WTC11 (cell line): ENCODE data around the gene AK8. TPM values are rescaled to one million over a fixed set of nuclear protein-coding genes. Genes with fewer than 3 reads are reported as not detected.

Source experiments
- ATAC-seq: fragments of 200-7000 bp; cut with Tn5 transposase; 2 replicates; pipeline ENCODE4 v1.10.0; 2021; ENCODE audit warnings: mild to moderate bottlenecking, moderate library complexity
- CTCF ChIA-PET: fragments of 300-600 bp; sonication (Branson Sonifier 250); formaldehyde crosslinking; loops from one replicate; lab custom pipeline; 2021; ENCODE audit warnings: antibody characterized with exemption; lab: Charles Lee
- POLR2A ChIA-PET: fragments of 350-600 bp; sonication (Branson Sonifier 250); formaldehyde crosslinking; loops from one replicate; lab custom pipeline; 2021; ENCODE audit warnings: antibody characterized with exemption; lab: Charles Lee
- DNase-seq: peaks from one replicate; pipeline ENCODE4 v3.0.0; 2021; ENCODE audit warnings: low spot score
- H3K27ac Mint-ChIP-seq: 2 replicates; pipeline ENCODE4 v1.8.0; 2021; ENCODE audit warnings: mixed read lengths
- H3K27me3 Mint-ChIP-seq: 2 replicates; pipeline ENCODE4 v1.8.0; 2021; ENCODE audit warnings: low read depth, mild to moderate bottlenecking, moderate library complexity, mixed read lengths
- H3K36me3 Mint-ChIP-seq: 2 replicates; pipeline ENCODE4 v1.8.0; 2021; ENCODE audit warnings: mixed read lengths
- H3K4me1 Mint-ChIP-seq: 2 replicates; pipeline ENCODE4 v1.8.0; 2022; ENCODE audit warnings: mixed read lengths
- H3K4me3 Mint-ChIP-seq: 2 replicates; pipeline ENCODE4 v1.8.0; 2021; ENCODE audit warnings: mild to moderate bottlenecking, moderate library complexity, mixed read lengths
- H3K9me3 Mint-ChIP-seq: 2 replicates; pipeline ENCODE4 v1.8.0; 2021; ENCODE audit warnings: mixed read lengths
- AR ChIP-seq: fragments of 250-450 bp; sonication (Bioruptor Pico); IDR thresholded peaks from 2 replicates; pipeline ENCODE4 v1.9.0; 2021; ENCODE audit warnings: mild to moderate bottlenecking
- ATF2 ChIP-seq: sonication (generic); formaldehyde crosslinking; IDR thresholded peaks from 2 replicates; pipeline ENCODE4 v1.8.1; 2022; ENCODE audit warnings: low read depth, missing genetic modification reagents, borderline replicate concordance
- ATF3 ChIP-seq: sonication (generic); formaldehyde crosslinking; conservative IDR thresholded peaks from 2 replicates; pipeline ENCODE4 v1.8.1; 2022; ENCODE audit warnings: mild to moderate bottlenecking, missing genetic modification reagents
- ATF6 ChIP-seq: sonication (generic); formaldehyde crosslinking; IDR thresholded peaks from 2 replicates; pipeline ENCODE4 v1.8.1; 2023; ENCODE audit warnings: mild to moderate bottlenecking, missing genetic modification reagents
- CREB1 ChIP-seq: sonication (generic); formaldehyde crosslinking; IDR thresholded peaks from 2 replicates; pipeline ENCODE4 v1.8.0; 2023; ENCODE audit warnings: mild to moderate bottlenecking, missing genetic modification reagents
- CTCF ChIP-seq: fragments of 200-600 bp; IDR thresholded peaks from 2 replicates; pipeline ENCODE4 v1.8.0; 2022; ENCODE audit warnings: antibody characterized with exemption
- ESRRA ChIP-seq: sonication (generic); formaldehyde crosslinking; IDR thresholded peaks from 2 replicates; pipeline ENCODE4 v1.8.1; 2022; ENCODE audit warnings: mild to moderate bottlenecking, missing genetic modification reagents, borderline replicate concordance
- ETV6 ChIP-seq: sonication (generic); formaldehyde crosslinking; IDR thresholded peaks from 2 replicates; pipeline ENCODE4 v1.8.1; 2022; ENCODE audit warnings: mild to moderate bottlenecking, missing genetic modification reagents
- FOXJ3 ChIP-seq: sonication (generic); formaldehyde crosslinking; IDR thresholded peaks from 2 replicates; pipeline ENCODE4 v1.9.0; 2021; ENCODE audit warnings: missing genetic modification reagents, mild to moderate bottlenecking, borderline replicate concordance
- JUN ChIP-seq: sonication (generic); formaldehyde crosslinking; IDR thresholded peaks from 2 replicates; pipeline ENCODE4 v1.8.0; 2023; ENCODE audit warnings: mild to moderate bottlenecking, missing genetic modification reagents
- NFATC4 ChIP-seq: fragments of 250-450 bp; sonication (Bioruptor Pico); IDR thresholded peaks from 2 replicates; pipeline ENCODE4 v1.9.0; 2021; ENCODE audit warnings: mild to moderate bottlenecking
- NR2C2 ChIP-seq: sonication (generic); formaldehyde crosslinking; IDR thresholded peaks from 2 replicates; pipeline ENCODE4 v1.8.0; 2022; ENCODE audit warnings: mild to moderate bottlenecking, missing genetic modification reagents
- NR3C1 ChIP-seq: sonication (generic); formaldehyde crosslinking; conservative IDR thresholded peaks from 2 replicates; pipeline ENCODE4 v1.8.1; 2023; ENCODE audit warnings: low read depth, mild to moderate bottlenecking, missing genetic modification reagents
- RORB ChIP-seq: fragments of 250-450 bp; sonication (Bioruptor Pico); IDR thresholded peaks from 2 replicates; pipeline ENCODE4 v1.9.0; 2021; ENCODE audit warnings: mild to moderate bottlenecking
- TEAD1 ChIP-seq: sonication (generic); formaldehyde crosslinking; IDR thresholded peaks from 2 replicates; pipeline ENCODE4 v1.8.0; 2022; ENCODE audit warnings: mild to moderate bottlenecking, missing genetic modification reagents
- USF1 ChIP-seq: sonication (generic); formaldehyde crosslinking; IDR thresholded peaks from 2 replicates; pipeline ENCODE4 v1.8.0; 2022; ENCODE audit warnings: mild to moderate bottlenecking, missing genetic modification reagents
- ZBTB21 ChIP-seq: sonication (generic); formaldehyde crosslinking; IDR thresholded peaks from 2 replicates; pipeline ENCODE4 v1.8.1; 2023; ENCODE audit warnings: mild to moderate bottlenecking, missing genetic modification reagents, borderline replicate concordance
- ZMAT4 ChIP-seq: fragments of 250-450 bp; sonication (Bioruptor Pico); IDR thresholded peaks from 2 replicates; pipeline ENCODE4 v1.9.0; 2021; ENCODE audit warnings: mild to moderate bottlenecking
- ZNF219 ChIP-seq: sonication (generic); formaldehyde crosslinking; IDR thresholded peaks from 2 replicates; pipeline ENCODE4 v1.8.0; 2023; ENCODE audit warnings: missing genetic modification reagents, mild to moderate bottlenecking, borderline replicate concordance
- ZNF232 ChIP-seq: sonication (generic); formaldehyde crosslinking; IDR thresholded peaks from 2 replicates; pipeline ENCODE4 v1.8.0; 2022; ENCODE audit warnings: mild to moderate bottlenecking, missing genetic modification reagents
- ZNF532 ChIP-seq: fragments of 250-450 bp; sonication (Bioruptor Pico); IDR thresholded peaks from 2 replicates; pipeline ENCODE4 v1.9.0; 2021; ENCODE audit warnings: mild to moderate bottlenecking, borderline replicate concordance
- total RNA-seq: library from RNA; stranded (reverse); gene quantifications from 3 replicates; pipeline ENCODE4 v1.2.3, GENCODE V29; 2021

AK8 gene
- total RNA-seq, 1 experiment from 2014 or later = 0.48 TPM

GRCh38 chr9:132826621-132827365 lies 51.3 kb downstream of the AK8 start:
- DNase-seq (no peak), ATAC-seq (no peak)
- Mint-ChIP-seq H3K9me3 (peaks cover 4% of the 10 kb centered on the region; the same call in 1 of the 2 replicates), H3K27ac (no peak overlapping the region), H3K4me3 (no peak overlapping the region), H3K36me3 (no peaks in the 10 kb centered on the region), H3K4me1 (no peaks in the 10 kb centered on the region), H3K27me3 (no peaks in the 10 kb centered on the region)
- TF ChIP-seq ESRRA (CRISPR knock-in tag) = no peak
- TF ChIP-seq USF1 (CRISPR knock-in tag) = no peak
- TF ChIP-seq NR2C2 (CRISPR knock-in tag) = no peak
- no peak for TF ChIP-seq CREB1 (CRISPR knock-in tag)
- no peak for TF ChIP-seq AR (CRISPR knock-in tag)
- no peak for TF ChIP-seq ZMAT4
- TF ChIP-seq ATF2 (CRISPR knock-in tag) = no peak
- no peak for TF ChIP-seq ZBTB21
- no peak for TF ChIP-seq ETV6 (CRISPR knock-in tag)
- TF ChIP-seq FOXJ3 (CRISPR knock-in tag) = no peak
- TF ChIP-seq NFATC4 (CRISPR knock-in tag) = no peak
- TF ChIP-seq JUN (CRISPR knock-in tag) = no peak
- TF ChIP-seq CTCF = no peak
- ChIA-PET CTCF (interaction anchor here (1.8 kb wide), 1 partner anchor 14 kb away, joined by 5 read pairs; no protein-coding TSS in a partner anchor), POLR2A (no interaction called here)

- no peak for DNase-seq
- Mint-ChIP-seq H3K27me3 (no peaks in the 10 kb centered on the region), H3K4me3 (no peak overlapping the region), H3K27ac (no peak overlapping the region), H3K4me1 (no peaks in the 10 kb centered on the region), H3K36me3 (no peaks in the 10 kb centered on the region), H3K9me3 (peaks cover 4% of the 10 kb centered on the region; the same call in 1 of the 2 replicates)
- ChIA-PET POLR2A (no interaction called here), CTCF (interaction anchor here (1.0 to 1.8 kb wide), 4 partner anchors 14 to 76 kb away, joined by 3 to 8 read pairs (median 4); no protein-coding TSS in a partner anchor)
- no peak for ATAC-seq
- no peak for TF ChIP-seq ZNF219
- no peak for TF ChIP-seq ZNF532
- no peak for TF ChIP-seq ZNF232 (CRISPR knock-in tag)
- TF ChIP-seq RORB (CRISPR knock-in tag) = no peak
- TF ChIP-seq TEAD1 (CRISPR knock-in tag) = no peak
- no peak for TF ChIP-seq ATF3 (CRISPR knock-in tag)
- no peak for TF ChIP-seq ATF6 (CRISPR knock-in tag)
- TF ChIP-seq NR3C1 = no peak
These were observed 52.0 kb downstream of the AK8 start for GRCh38 chr9:132826131-132826530.
